ENCODE results near the gene CABP2.
"Not testable (repeated sequence)": the region's sequence is repeated elsewhere in the genome, so short reads cannot be mapped to it uniquely, and the experiment has no call there.

CABP2 gene

DNA sequence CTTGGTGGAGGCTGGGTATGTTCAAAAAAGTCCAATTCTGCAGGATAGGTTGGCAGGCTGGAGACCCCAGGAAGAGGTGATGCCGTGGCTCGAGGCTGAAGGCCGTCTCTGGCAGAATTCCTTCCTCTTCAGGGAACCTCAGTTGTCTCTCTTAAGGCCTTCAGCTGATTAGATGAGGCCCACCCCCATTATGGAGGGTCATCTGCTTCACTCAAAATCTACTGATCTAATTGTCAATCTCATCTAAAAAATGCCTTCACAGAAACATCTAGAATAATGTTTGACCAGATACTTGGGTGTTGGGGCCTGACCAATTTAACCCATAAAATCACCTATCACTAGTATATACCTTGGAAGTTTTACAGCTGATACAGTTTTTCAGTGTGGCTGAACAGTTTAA is 33.0 kb upstream of the CABP2 start:
- no peaks in the 10 kb centered on the region for H3K36me3 ChIP-seq
- no peaks in the 10 kb centered on the region for H4K20me1 ChIP-seq
- H3K9me3 ChIP-seq: peaks cover 18% of the 10 kb centered on the region
- H3K4me2 ChIP-seq: no peak overlapping the region
- TF ChIP-seq Cebpa-rat (IDR thresholded peaks at IDR 0.05): no peak
- no peak overlapping the region for H3K9ac ChIP-seq
- H3K4me3 ChIP-seq: no peak overlapping the region
- no peak overlapping the region for H3K27ac ChIP-seq
- peaks cover 43% of the 10 kb centered on the region for H3K4me1 ChIP-seq
- H3K27me3 ChIP-seq: no peaks in the 10 kb centered on the region

DNA sequence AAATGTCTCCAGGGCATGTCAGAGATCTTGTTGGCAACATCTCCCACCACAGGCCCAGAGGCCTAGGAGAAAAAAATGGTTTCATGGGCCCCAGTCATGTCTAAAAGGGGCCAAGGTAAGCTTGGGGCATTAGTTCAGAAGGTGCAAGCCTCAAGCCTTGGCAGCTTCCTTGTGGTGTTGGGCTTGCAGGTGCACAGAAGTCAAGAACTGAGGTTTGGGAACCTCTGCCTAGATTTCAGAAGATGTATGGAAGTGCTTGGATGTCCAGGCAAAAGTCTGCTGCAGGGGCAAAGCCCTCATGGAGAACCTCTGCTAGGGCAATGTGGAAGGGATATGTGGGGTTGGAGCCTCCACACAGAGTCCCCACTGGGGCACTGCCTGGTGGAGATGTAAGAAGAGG is 28.5 kb upstream of the CABP2 start:
- H3K9me3 ChIP-seq: peaks cover 38% of the 10 kb centered on the region
- not testable (repeated sequence) for H3K4me3 ChIP-seq, H4K20me1 ChIP-seq, H3K27me3 ChIP-seq, H3K4me2 ChIP-seq, H3K36me3 ChIP-seq, H3K27ac ChIP-seq, H3K4me1 ChIP-seq, H3K9ac ChIP-seq

GRCh38 chr11:67551127-67551526 is 27.9 kb upstream of the CABP2 start:
- H3K4me2 ChIP-seq: no peak overlapping the region

GRCh38 chr11:67548555-67549110 is 25.4 kb upstream of the CABP2 start:
- H3K9me3 ChIP-seq: peaks cover 38% of the 10 kb centered on the region

More at GRCh38 chr11:67551127-67551526, 27.9 kb upstream of the CABP2 start:
- peaks cover 7% of the 10 kb centered on the region for H3K4me1 ChIP-seq
- H3K9ac ChIP-seq: no peak overlapping the region
- peaks cover 38% of the 10 kb centered on the region for H3K9me3 ChIP-seq
- no peaks in the 10 kb centered on the region for H4K20me1 ChIP-seq
- no peaks in the 10 kb centered on the region for H3K36me3 ChIP-seq
- no peak for TF ChIP-seq Cebpa-rat (IDR thresholded peaks at IDR 0.05)
- no peak overlapping the region for H3K4me3 ChIP-seq
- no peaks in the 10 kb centered on the region for H3K27me3 ChIP-seq
- no peak overlapping the region for H3K27ac ChIP-seq

GRCh38 chr11:67548112-67548511 is 24.9 kb upstream of the CABP2 start:
- H3K4me3 ChIP-seq, H3K27ac ChIP-seq, H4K20me1 ChIP-seq, H3K27me3 ChIP-seq, H3K36me3 ChIP-seq, H3K9ac ChIP-seq, H3K4me2 ChIP-seq: not testable (repeated sequence)
- peaks cover 37% of the 10 kb centered on the region for H3K4me1 ChIP-seq
- H3K9me3 ChIP-seq: peaks cover 37% of the 10 kb centered on the region

More at GRCh38 chr11:67548555-67549110, 25.4 kb upstream of the CABP2 start:
- no peaks in the 10 kb centered on the region for H4K20me1 ChIP-seq
- peaks cover 32% of the 10 kb centered on the region for H3K4me1 ChIP-seq
- H3K36me3 ChIP-seq: no peaks in the 10 kb centered on the region
- H3K9ac ChIP-seq: no peak overlapping the region
- TF ChIP-seq Cebpa-rat (IDR thresholded peaks at IDR 0.05): no peak
- no peaks in the 10 kb centered on the region for H3K27me3 ChIP-seq
- no peak overlapping the region for H3K4me3 ChIP-seq
- H3K4me2 ChIP-seq: no peak overlapping the region
- H3K27ac ChIP-seq: no peak overlapping the region

DNA sequence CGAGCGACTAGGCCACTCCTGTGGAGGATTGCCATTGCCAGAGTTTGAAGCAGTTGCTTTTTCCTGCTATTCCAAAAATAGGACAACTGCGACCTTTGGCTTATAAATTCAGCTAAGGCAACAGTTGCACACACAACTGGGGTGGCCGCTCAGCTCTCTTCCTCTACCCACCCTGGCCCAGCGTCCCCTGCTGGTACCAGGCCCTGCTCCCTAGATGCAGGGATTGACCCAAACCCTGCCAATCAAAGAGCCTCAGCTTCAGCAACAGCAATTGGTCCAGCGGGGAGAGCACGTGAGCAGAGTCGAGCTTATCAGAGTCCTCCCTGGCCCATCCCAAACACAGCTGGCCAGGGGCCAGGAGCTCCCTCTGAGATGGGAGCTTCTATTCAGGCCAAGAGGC is 22.0 kb upstream of the CABP2 start:
- peak overlapping the region; percentile 58 for H3K4me2 ChIP-seq

DNA sequence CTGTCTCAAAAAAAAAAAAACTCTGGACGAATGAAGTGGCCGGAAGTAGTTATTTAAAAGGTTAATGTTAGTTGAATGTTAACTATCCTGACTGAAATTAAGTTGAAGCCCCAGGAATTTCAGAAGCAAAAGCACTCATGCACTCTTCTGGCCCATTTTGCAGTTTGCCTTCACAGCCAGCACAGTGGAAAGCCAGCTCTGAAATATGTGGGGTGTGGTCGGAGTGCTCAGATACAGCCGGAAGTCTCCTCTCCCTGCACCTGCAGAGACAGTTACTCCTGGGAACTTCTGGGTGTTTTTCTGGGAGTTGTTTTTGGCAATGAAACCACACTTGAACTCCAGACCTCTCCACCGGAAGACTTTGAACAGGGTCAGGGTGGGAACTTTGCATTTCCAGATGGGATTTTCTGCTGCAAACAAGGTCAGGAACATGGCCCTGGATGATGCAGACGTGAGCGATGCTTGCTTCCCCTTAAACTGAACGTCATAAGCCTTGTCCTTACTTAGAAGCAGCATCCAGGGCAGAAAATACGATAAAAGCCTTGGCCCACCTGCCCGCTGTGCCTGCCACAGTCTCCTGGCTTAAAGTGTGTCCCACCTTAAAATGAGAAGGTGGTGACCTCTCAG is 21.5 kb upstream of the CABP2 start:
- Histone ChIP-seq H3K27ac (peak overlapping the region; percentile 54), H3K4me3 (no peak overlapping the region), H3K4me1 (peaks cover 54% of the 10 kb centered on the region), H3K27me3 (no peaks in the 10 kb centered on the region), H4K20me1 (no peaks in the 10 kb centered on the region), H3K9me3 (0 out of 2 replicates have a peak, but pooled peaks cover 5% of the 10 kb centered on the region), H3K9ac (no peak overlapping the region; the same call in 1 of the 2 replicates), H3K36me3 (no peaks in the 10 kb centered on the region), H3K4me2 (peak overlapping the region; percentile 58)
- TF ChIP-seq Cebpa-rat (IDR thresholded peaks at IDR 0.05): no peak

More for the DNA sequence above, 22.0 kb upstream of the CABP2 start:
- H3K27ac ChIP-seq: peak overlapping the region; percentile 54
- H3K9ac ChIP-seq: no peak overlapping the region; the same call in 1 of the 2 replicates
- H3K27me3 ChIP-seq: no peaks in the 10 kb centered on the region
- H3K4me1 ChIP-seq: peaks cover 52% of the 10 kb centered on the region
- H3K9me3 ChIP-seq: peaks cover 10% of the 10 kb centered on the region
- H3K36me3 ChIP-seq: no peaks in the 10 kb centered on the region
- H3K4me3 ChIP-seq: no peak overlapping the region
- no peaks in the 10 kb centered on the region for H4K20me1 ChIP-seq
- TF ChIP-seq Cebpa-rat (IDR thresholded peaks at IDR 0.05): no peak

DNA sequence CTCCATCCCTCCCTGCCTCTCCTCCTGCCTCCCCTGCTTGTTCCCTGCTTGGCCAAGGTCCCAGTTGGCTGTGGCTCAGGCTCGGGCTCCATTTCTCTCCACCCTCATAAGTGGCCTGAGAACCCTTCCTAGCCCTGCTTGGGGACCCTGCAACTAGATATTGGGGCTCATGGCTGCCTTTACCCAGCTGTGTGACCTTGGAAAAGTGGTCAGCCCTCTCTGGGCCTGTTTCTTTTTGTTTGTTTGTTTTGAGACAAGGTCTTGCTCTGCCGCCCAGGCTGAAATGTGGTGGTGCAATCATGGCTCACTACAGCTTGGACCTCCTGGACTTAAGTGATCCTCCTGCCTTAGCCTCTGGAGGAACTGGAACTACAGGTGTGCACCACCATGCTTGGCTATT is 20.3 kb upstream of the CABP2 start:
- no peak overlapping the region for H3K9ac ChIP-seq
- no peaks in the 10 kb centered on the region for H3K27me3 ChIP-seq
- H4K20me1 ChIP-seq: no peaks in the 10 kb centered on the region
- no peaks in the 10 kb centered on the region for H3K36me3 ChIP-seq
- H3K27ac ChIP-seq: peak overlapping the region; percentile 35; the same call in 1 of the 2 replicates
- H3K4me1 ChIP-seq: peaks cover 54% of the 10 kb centered on the region
- H3K4me2 ChIP-seq: peak overlapping the region; percentile 24; the same call in 1 of the 2 replicates
- no peak overlapping the region for H3K4me3 ChIP-seq
- TF ChIP-seq Cebpa-rat (IDR thresholded peaks at IDR 0.05): no peak
- H3K9me3 ChIP-seq: 0 out of 2 replicates have a peak, but pooled peaks cover 5% of the 10 kb centered on the region

DNA sequence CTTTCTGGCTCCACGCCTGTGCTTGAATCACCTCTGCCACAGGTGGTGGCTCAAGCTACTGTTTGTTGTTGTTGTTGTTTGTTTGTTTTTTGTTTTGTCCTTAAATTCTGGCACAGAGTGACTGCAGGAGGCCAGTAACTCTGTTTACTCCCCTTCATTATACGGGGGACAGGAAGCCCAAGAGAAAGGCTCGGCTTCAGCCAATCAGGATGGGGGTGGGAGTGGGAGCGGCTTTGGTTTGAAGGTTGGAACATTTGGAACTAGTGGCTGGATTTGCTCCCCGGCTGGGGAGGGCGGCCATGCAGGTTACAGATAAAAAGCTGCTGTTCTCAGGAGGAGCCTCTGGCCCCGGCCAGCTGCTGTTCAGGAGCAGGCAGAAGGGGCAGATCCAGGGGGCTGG is 19.7 kb upstream of the CABP2 start:
- Histone ChIP-seq H3K9me3 (peaks cover 8% of the 10 kb centered on the region; the same call in 1 of the 2 replicates), H3K4me2 (no peak overlapping the region), H3K4me3 (no peak overlapping the region), H4K20me1 (no peaks in the 10 kb centered on the region), H3K27ac (0 out of 2 replicates have a peak overlapping the region, but pooled peaks have one; percentile 35), H3K4me1 (peaks cover 54% of the 10 kb centered on the region), H3K9ac (no peak overlapping the region), H3K36me3 (no peaks in the 10 kb centered on the region), H3K27me3 (no peaks in the 10 kb centered on the region)
- TF ChIP-seq Cebpa-rat (IDR thresholded peaks at IDR 0.05): no peak

DNA sequence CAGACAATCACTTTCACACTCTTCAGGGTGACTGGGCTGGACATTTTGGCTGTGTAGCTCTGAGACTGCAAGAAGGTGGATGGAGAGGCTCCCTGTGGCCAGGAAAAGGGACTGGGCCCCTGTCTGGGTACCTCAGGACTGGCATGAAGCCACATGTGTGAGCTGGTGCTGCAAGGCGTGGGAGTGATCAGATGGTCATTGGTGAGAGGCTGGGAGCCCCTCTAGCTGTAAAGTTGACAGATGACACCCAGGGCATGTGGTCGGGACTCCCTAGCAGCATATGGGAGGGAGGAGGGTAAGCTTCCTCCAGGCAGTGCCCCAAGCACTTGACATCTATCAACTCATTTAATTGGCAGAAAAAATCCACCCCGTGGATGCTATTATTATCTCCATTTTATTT is 18.9 kb upstream of the CABP2 start:
- H4K20me1 ChIP-seq: no peaks in the 10 kb centered on the region
- peaks cover 8% of the 10 kb centered on the region; the same call in 1 of the 2 replicates for H3K9me3 ChIP-seq
- no peak for TF ChIP-seq Cebpa-rat (IDR thresholded peaks at IDR 0.05)
- H3K9ac ChIP-seq: no peak overlapping the region
- H3K36me3 ChIP-seq: no peaks in the 10 kb centered on the region
- H3K27ac ChIP-seq: no peak overlapping the region
- no peaks in the 10 kb centered on the region for H3K27me3 ChIP-seq
- H3K4me2 ChIP-seq: no peak overlapping the region
- peaks cover 54% of the 10 kb centered on the region for H3K4me1 ChIP-seq
- no peak overlapping the region for H3K4me3 ChIP-seq
